Stimulated activated CD4-positive, alpha-beta T cell treated with anti-CD3 and anti-CD28 coated beads, Interleukin-12 subunit alpha, Interleukin-12 subunit beta, amount 100 ng/mL, for 4 hours (primary cell): Measurements from ENCODE around the gene SEMA6B.
"Not testable (repeated sequence)": the region's sequence is repeated elsewhere in the genome, so short reads cannot be mapped to it uniquely, and the experiment has no call there.

Experiments used
- DNase-seq: peaks from one replicate; pipeline ENCODE4 v3.0.0-alpha.2; 2020

Gene SEMA6B

GRCh38 chr19:4559569-4559968, at the start of gene SEMA6B:
Gene SEMA6B, minus strand, starts transcription at chr19:4559684. Its CDS starts 1,227 bp downstream, at chr19:4558457.
- DNase-seq, result no peak

- DNase-seq, result no peak
Observed at GRCh38 chr19:4606921-4607678, 47.6 kb upstream of the SEMA6B start.

- no peak for DNase-seq
Observed at GRCh38 chr19:4606181-4606580, 46.7 kb upstream of the SEMA6B start.

GRCh38 chr19:4604912-4605311, 45.4 kb upstream of the SEMA6B start:
- DNase-seq, result no peak

- DNase-seq, result no peak
Observed at GRCh38 chr19:4602915-4603314, 43.4 kb upstream of the SEMA6B start.

- DNase-seq, result no peak
Observed at GRCh38 chr19:4602173-4602788, 42.8 kb upstream of the SEMA6B start.

- no peak for DNase-seq
Observed at GRCh38 chr19:4600893-4601292, 41.4 kb upstream of the SEMA6B start.

GRCh38 chr19:4600082-4600481, 40.6 kb upstream of the SEMA6B start:
- DNase-seq, result no peak

GRCh38 chr19:4598712-4599111, 39.2 kb upstream of the SEMA6B start:
- no peak for DNase-seq

- DNase-seq, result peak; percentile 40
Observed at GRCh38 chr19:4597975-4598671, 38.6 kb upstream of the SEMA6B start.

- no peak for DNase-seq
Observed at GRCh38 chr19:4597278-4597974, 37.9 kb upstream of the SEMA6B start.

GRCh38 chr19:4596033-4596904, 36.8 kb upstream of the SEMA6B start:
- DNase-seq, result no peak

GRCh38 chr19:4595158-4595557, 35.7 kb upstream of the SEMA6B start:
- DNase-seq, result not testable (repeated sequence)

- DNase-seq, result no peak
Observed at GRCh38 chr19:4594201-4594600, 34.7 kb upstream of the SEMA6B start.

GRCh38 chr19:4593409-4593851, 33.9 kb upstream of the SEMA6B start:
- no peak for DNase-seq

GRCh38 chr19:4592445-4592844, 33.0 kb upstream of the SEMA6B start:
- DNase-seq, result no peak

GRCh38 chr19:4591320-4591719, 31.8 kb upstream of the SEMA6B start:
- no peak for DNase-seq

GRCh38 chr19:4590559-4590958, 31.1 kb upstream of the SEMA6B start:
- DNase-seq, result no peak

- DNase-seq, result no peak
Observed at GRCh38 chr19:4589579-4590410, 30.3 kb upstream of the SEMA6B start.

- DNase-seq, result no peak
Observed at GRCh38 chr19:4588291-4588761, 28.8 kb upstream of the SEMA6B start.

- no peak for DNase-seq
Observed at GRCh38 chr19:4587527-4587926, 28.0 kb upstream of the SEMA6B start.
